ENCODE data around the gene PRR30.

The PRR30 gene

GRCh38 chr2:27097341-27097740 lies 41.9 kb downstream of the PRR30 start:
- DNase-seq (ENCODE audit: low spot score) = no peak

DNA sequence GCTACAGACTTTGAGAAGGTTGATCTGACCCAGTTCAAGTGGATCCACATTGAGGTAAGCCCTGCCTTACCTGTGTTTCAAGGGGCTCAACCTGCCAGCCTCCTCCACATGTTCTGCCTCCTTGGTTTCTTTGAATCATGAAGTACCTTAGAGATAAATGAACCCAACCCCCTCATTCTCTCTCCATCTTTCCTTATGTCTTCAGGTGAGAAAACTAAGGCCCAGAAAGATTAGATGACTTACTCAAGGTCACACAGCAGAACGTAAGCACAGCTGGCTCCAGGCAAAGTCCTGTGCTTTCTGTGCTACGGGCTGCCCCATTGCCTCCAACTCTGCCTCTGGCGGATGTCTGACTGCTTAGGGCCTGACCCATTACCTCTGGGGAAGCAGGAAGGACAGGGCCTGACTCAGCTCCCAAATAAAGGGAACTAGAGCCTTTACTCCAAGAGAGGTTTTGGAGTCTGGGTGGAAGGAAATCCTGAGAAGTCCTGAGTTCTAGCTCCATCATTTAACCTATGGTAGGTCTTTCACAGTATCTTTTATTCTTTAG lies 42.4 kb downstream of the PRR30 start:
- DNase-seq (ENCODE audit: low spot score) = no peak

GRCh38 chr2:27095745-27096651 lies 43.2 kb downstream of the PRR30 start:
- peak; percentile 88 for DNase-seq (ENCODE audit: low spot score)

DNA sequence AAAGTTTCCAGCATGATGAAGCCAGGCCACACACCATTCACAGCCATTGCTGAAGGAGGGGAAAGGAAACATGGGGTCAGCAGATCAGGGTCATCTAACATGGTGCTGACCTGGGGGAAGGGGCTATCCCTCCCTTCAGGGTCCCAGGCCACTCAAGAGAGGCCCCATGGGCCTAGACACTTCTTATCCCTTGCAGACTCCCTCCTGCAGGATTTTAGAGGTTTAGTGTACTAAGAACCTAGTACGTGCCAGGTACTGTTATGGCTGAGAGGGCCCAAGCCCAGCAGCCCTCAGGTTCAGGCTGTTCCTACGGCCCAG lies 43.8 kb downstream of the PRR30 start:
- DNase-seq (ENCODE audit: low spot score) = no peak

- no peak for DNase-seq (ENCODE audit: low spot score)
These were observed 44.7 kb downstream of the PRR30 start for GRCh38 chr2:27094353-27094984.

DNA sequence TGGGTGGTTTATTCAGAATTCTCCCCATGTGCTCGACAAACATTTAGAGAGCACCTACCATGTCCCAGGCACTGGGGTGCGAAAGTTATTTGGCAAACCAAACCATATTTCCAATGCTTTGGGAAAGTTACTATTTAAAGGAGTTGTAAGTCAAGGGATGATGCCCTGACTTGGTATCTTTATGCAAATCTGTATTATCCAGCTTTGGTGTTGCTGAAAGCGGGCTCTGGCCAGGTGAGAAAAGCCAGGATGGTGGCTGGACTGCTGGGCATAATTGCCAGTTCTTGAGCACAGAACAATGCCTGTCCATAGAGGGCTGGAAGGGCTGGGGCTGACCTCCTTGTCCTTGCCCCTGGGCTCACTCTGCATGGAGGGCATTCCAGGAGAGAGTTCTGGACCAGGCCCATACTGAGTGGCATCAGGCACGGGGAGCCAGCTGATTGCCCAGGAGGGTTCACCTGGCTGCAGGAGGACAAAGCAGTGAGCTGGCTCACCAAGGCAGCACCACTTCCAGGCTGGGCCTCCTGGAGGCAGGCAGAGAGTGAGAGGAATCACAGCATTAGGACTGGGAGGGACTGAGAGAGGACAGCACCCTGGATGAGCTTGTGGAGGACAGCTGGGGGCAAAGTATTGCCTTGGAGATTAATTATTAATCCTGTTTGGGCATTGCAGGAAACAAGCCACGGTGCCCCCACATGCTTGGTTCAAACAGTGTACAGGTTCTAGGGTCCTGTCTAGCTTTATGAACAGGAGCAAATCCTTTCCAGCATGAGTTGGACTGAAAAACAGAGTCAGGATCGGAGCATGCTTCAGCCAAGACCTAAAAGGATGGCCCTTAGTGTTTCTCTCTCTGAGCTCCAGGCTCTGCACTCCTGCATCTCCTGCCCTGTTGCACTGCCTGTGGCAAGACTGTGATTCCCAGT lies 45.5 kb downstream of the PRR30 start:
- DNase-seq (ENCODE audit: low spot score) = no peak

GRCh38 chr2:27092696-27093429 lies 46.3 kb downstream of the PRR30 start:
- DNase-seq (ENCODE audit: low spot score) = no peak

- DNase-seq (ENCODE audit: low spot score) = no peak
These were observed 47.2 kb downstream of the PRR30 start for GRCh38 chr2:27091746-27092695.

DNA sequence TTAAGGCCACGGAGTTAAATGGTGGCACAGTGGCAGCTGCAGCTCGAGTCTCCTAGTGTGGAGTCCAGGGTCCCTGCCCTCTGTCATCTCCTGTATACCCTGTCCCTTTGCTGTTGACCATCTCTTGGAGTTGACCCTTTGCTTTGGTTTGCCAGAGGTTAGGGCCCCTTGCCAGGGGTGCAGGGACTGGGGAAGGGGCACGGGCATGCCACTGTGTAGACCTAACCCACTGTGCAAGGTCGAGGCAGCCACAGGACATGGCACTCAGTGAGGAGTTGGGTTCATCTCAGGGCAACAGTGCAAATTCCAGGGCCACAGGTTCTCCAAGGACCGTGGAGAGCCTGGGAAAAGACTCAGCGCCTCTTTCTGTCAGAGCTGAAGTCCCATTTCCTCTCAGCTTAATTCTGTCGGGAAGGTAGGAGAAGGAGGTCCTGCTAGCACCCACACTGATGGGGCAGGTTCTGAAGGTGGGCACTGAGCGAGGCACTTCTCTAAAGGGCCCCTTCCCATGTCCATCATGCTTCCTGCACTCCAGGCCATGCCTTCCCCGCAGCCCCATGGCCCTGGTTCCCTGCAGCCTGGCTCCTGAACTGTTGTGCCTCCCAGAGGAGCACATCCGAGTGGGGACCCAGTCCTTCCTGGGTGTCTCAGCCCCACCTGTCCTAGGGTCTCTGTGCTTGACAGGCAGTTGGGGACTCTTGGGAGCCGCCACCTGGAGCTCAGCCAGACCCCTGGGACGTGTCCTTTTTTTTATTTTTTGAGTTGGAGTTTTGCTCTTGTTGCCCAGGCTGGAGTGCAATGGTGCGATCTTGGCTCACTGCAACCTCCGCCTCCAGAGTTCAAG lies 49.9 kb downstream of the PRR30 start:
- DNase-seq (ENCODE audit: low spot score) = no peak

DNA sequence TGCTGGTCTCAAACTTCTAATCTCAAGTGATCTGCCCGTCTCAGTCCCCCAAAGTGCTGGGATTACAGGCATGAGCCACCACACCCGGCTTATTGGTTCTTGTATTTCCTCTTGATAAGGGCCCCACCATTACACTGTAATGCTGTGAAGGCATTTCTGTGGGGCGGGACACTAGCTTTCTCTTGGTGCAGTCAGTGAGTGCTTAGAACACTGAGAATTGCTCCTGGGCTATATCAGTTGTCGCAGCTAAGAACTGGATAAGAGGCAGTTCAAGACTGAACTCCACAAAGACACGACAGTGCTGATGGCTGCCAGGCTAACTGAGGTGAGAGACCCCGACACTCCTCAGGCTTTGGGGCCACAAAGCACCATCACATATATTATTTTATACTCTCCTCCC lies 50.6 kb downstream of the PRR30 start:
- no peak for DNase-seq (ENCODE audit: low spot score)

- no peak for DNase-seq (ENCODE audit: low spot score)
These were observed 51.3 kb downstream of the PRR30 start for GRCh38 chr2:27087823-27088410.
